H1 (cell line): ENCODE results near the gene SMIM44. TPM values are rescaled to one million over a fixed set of nuclear protein-coding genes. Genes with fewer than 3 reads are reported as not detected.

Experiments
- PHF8 ChIP-seq: fragments of 200-600 bp; sonication (generic); conservative IDR thresholded peaks from 2 replicates; pipeline ENCODE4 v1.7.1; 2012; ENCODE audit warnings: low read depth, mild to moderate bottlenecking, inconsistent platforms, low read length, moderate library complexity
- RNF2 ChIP-seq: fragments of 200-900, 300-1000 bp; sonication (generic); IDR thresholded peaks from 2 replicates; pipeline ENCODE4 v1.7.1; 2016; ENCODE audit warnings: borderline replicate concordance, low read depth, mild to moderate bottlenecking, antibody characterized with exemption, low read length; ENCODE audit not compliant: poor library complexity, severe bottlenecking; ENCODE audit errors: missing control alignments
- polyA plus RNA-seq, 7 experiments: library from polyadenylated mRNA; depleted of rRNA in 3 of 7; stranded (reverse) in 5 of 7; unstranded in 2 of 7; fragments of >200 nt in 5 of 7; fragments of 200-250 nt in 2 of 7; gene quantifications; 1 replicate in 5 of 7; 2 replicates in 1 of 7; 4 replicates in 1 of 7; pipeline versions ENCODE4 v1.2.1 to v1.2.3, GENCODE V29; 2011 to 2013; ENCODE audit warnings: missing spikeins in 2 of 7, mixed read lengths in 2 of 7
- total RNA-seq: library from RNA; stranded (reverse); fragmentation: NEBNext Ultra II Directional; extraction: Animal tissue kit (Norgen Biotek cat#: 25700); gene quantifications from 2 replicates; pipeline ENCODE4 v1.2.1, GENCODE V29; 2021

Gene SMIM44
- total and polyA plus RNA-seq, 2 of the 8 experiments (the other 6 are each of a cell fraction or from before 2014, with no cell fraction given), result not detected

DNA sequence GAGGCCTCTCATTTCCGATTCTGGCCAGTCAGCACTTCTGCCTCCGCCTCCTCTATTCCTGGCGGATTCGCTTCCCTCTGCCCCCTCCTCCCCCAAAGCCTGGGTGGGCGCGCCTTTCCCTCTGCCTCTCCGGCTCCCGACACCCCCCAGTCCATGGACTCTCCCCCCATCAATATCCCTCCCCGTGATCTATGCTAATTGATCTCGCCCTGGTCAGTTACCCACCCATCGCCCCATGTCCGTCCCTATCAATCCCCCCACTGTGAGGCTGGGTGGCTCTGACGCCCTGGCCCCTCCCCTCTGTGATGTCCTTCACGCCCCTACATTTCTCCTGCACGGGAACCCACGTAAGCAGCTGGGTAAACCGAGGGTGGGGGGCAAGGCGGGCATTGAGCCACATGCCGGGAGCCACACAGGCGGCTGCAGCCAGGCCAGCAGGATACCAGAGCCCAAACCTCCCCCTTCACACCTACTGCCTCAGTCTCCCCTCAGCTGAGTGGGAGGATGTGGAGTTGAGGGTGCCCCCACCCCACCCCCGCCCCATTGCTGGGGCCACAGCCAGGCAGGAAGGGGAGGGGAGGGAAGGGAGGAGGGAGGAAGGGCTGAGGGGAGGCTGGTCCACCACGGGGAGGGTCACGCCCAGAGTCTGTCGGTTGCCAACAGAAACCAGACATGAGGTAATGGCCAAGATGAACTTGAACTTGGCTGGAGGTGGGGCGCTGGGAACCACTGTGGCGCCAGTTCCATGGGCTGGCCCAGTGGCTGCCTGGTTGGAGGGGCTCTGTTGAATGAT is 24.0 kb downstream of the SMIM44 start (continued):
- TF ChIP-seq RNF2 (no peak), PHF8 (no peak)
- TF ChIP-seq, all 59 proteins: peak for 2
